Esophagus muscularis mucosa (tissue), 4 donors: Measurements from ENCODE around the gene PCDHA2.
"Not testable (repeated sequence)": the region's sequence is repeated elsewhere in the genome, so short reads cannot be mapped to it uniquely, and the experiment has no call there.

ENCODE experiments used
- CTCF ChIP-seq, 3 experiments: fragments of 200-600 bp in 2 of 3; fragments of 450-650 bp in 1 of 3; sonication (generic) in 2 of 3; IDR thresholded peaks; one replicate each; pipeline ENCODE4 v1.5.1; 2017 to 2019; ENCODE audit warnings: antibody characterized with exemption in 3 of 3, mild to moderate bottlenecking in 2 of 3, moderate library complexity in 1 of 3
- EP300 ChIP-seq: sonication (generic); formaldehyde crosslinking; IDR thresholded peaks from one replicate; pipeline ENCODE4 v1.6.1; 2017; ENCODE audit warnings: antibody characterized with exemption
- POLR2AphosphoS5 ChIP-seq, 2 donors: sonication (generic); formaldehyde crosslinking; IDR thresholded peaks; one replicate each; pipeline ENCODE4 v1.6.1; 2017; ENCODE audit warnings: antibody characterized with exemption in 2 of 2

GRCh38 chr5:140802381-140802780, 7.7 kb downstream of the PCDHA2 start:
- not testable (repeated sequence) for TF ChIP-seq CTCF (IDR thresholded peaks at IDR 0.05); POLR2AphosphoS5 (IDR thresholded peaks at IDR 0.05); EP300
